GM18499 (cell line): ENCODE results near the gene SIGLEC9.

Source experiments
- ATAC-seq: cut with Tn5 transposase; IDR thresholded peaks from one replicate; pipeline ENCODE4 v1.9.1; 2021; ENCODE audit warnings: moderate number of reproducible peaks; ENCODE audit not compliant: insufficient read depth, unreplicated experiment

SIGLEC9 gene

GRCh38 chr19:51096473-51097165 is 28.1 kb upstream of the SIGLEC9 start:
- no peak for ATAC-seq

DNA sequence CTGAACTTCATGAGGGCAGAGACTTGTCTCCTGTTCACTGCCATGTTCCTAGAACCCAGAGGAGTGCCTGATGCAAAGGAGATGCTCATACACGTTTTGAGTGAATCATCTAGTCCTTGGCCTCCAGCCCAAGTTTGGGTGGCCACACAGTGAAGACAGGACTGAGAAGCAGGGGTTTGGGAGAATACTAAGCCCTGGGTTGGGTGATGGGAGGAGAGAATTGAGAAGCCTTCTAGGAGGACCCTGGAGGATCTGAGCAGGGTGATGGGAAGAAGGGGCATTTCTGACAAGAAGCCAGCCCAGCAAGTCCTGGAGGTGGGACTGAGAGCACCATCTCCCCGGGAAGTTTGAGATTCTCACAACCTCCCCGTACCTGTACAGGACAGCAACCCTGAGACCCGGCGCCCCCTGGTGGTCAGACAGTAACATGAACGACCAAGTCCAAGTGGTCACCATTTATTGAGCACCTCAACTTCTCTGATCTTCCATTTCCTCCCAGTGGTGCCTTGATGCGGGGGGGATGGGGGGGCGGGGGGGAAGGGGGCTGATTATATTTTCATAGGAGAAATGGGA is 27.5 kb upstream of the SIGLEC9 start:
- ATAC-seq = no peak

GRCh38 chr19:51097796-51098195 is 26.9 kb upstream of the SIGLEC9 start:
- no peak for ATAC-seq

DNA sequence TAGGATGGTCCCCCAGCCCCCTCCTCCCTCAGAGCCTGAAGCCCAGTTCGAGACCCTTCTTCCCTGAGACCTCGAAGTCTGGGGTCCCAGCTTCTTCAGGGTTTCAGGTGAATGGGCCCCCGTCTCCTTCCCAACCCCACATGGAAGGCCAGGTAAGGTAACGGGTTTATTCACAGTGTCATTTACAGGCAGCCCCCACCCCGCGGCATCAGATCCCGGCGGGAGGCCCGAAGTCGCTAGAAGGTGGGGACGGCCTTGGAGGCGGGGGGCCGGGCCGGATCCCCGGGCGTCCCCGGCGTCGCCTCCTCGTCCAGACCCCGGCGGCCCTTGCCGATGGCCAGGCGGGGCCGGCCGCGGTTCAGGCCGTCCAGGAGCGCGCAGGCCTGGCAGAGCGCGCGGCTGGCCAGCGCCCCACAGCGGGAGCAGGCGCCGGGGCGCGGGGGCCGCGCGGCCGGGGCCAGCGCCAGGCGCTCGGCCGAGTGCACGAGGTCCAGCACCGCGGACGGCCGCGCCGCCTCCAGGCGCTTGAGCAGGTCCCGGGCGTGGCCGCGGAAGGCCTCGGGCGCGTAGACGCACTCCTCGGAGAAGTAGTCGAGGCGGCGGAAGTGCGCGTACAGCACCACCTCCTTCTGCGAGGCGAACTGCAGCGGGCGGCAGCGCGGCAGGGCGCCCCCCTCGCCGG is 26.2 kb upstream of the SIGLEC9 start:
- ATAC-seq = no peak

DNA sequence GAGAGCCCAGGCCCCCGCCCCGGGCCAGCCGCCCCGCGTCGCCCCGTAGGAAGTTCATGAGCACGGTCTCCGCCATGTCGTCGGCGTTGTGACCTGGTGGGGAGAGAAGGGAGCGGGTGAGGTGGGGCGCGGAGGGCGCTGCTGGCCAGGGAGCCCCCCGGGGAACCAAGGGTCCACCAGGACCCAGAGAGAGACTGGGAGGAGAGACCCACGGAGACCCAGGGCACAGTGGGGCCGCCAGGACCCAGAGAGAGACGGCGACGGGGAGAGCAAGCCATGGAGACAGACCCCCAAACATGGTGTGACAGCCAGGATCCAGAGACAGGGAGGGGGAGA is 25.7 kb upstream of the SIGLEC9 start:
- no peak for ATAC-seq

GRCh38 chr19:51100601-51101000 is 24.1 kb upstream of the SIGLEC9 start:
- no peak for ATAC-seq

DNA sequence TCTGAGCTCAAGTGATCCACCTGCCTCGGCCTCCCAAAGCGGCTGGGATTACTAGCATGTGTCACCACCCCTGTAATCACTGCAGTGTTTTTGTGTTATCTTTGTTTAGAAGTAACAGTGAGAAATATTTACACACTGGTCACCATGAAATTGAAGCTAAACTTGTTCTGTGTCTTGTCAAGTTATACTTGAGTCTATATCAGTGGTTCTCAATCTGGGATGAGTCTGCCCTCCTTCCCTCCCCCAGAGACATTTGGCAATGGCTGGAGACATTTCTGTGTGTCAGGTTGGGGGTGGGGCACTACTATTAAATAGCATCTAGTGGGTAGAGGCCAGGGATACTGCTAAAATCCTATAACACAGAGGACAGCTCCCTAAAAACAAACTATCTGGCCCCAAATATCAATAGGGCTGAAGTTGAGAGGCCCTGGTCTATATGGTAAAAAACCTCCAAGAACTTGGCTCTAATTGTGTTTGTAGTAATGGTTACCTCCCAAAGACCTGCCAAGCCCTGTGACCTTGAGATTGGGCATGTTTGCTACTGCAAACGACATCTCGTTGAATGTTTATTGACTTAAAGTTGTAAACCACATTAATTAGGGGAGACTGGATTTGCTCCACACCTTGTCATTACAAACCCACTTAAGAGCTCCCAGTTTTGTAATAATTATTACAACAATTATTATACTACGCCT is 23.4 kb upstream of the SIGLEC9 start:
- no peak for ATAC-seq

GRCh38 chr19:51102991-51103390 is 21.7 kb upstream of the SIGLEC9 start:
- no peak for ATAC-seq

- ATAC-seq = no peak
Measured at GRCh38 chr19:51103926-51104341, 20.8 kb upstream of the SIGLEC9 start.

DNA sequence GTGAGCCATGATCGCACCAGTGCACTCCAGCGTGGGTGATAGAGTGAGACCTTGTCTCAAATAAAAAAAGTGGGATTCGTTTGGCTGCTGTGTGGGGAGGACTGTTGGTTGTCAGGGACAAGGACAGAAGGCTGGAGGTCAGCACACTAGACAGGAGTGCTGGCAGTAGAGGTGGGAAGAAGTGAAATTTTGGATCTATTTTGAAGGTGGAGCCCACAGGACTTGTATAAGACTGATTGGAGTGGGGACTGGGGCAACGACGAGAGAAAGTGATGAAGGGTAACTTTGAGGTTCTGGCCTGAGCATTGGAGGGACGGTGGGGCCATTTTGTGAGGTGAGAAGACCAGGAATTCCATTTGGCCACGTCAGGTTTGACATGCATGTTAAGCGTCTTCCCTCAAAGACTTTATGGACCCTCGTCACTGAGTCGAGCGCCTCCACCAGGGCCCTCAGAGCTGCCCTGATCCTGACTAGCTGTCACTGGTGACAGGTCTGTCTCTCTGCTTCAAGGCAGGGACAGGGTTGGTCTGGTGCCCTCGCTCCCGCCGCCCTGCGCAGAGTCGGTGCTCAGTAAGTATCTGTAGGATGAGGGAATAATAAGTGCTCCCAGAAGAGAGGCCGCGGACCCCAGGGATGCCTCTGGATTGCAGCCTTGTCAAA is 17.2 kb upstream of the SIGLEC9 start:
- no peak for ATAC-seq

- peak; percentile 88 for ATAC-seq
Measured at GRCh38 chr19:51108066-51108804, 16.5 kb upstream of the SIGLEC9 start, which contains the start of gene CTU1. CTU1 (minus strand) TSS chr19:51108409; CDS start chr19:51104569, 3,840 bp downstream.

DNA sequence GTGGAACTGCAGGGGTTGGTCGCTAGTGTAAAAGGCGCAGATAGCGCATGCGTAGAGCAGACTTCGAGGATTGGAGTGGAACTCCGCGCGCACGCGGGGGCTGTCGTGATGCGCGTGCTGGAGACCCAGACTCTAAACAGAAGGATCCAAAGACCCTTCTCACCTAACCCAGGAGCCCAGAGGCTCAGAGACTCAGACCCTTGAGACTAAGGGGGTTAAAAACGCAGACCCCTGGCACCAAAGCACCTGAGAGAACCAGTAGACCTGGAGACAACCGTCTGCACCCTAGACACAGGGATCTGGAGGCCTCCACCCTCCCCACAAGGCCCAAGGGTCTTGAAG is 15.9 kb upstream of the SIGLEC9 start:
- peak; percentile 14 for ATAC-seq

- no peak for ATAC-seq
Measured at GRCh38 chr19:51110666-51110971, 14.1 kb upstream of the SIGLEC9 start.

- no peak for ATAC-seq
Measured at GRCh38 chr19:51111606-51112005, 13.1 kb upstream of the SIGLEC9 start.

GRCh38 chr19:51114087-51114729 is 10.5 kb upstream of the SIGLEC9 start:
- ATAC-seq = no peak

GRCh38 chr19:51116736-51117286 is 7.9 kb upstream of the SIGLEC9 start:
- no peak for ATAC-seq

GRCh38 chr19:51119101-51119500 is 5.6 kb upstream of the SIGLEC9 start:
- no peak for ATAC-seq

GRCh38 chr19:51119611-51120010 is 5.1 kb upstream of the SIGLEC9 start:
- no peak for ATAC-seq

- ATAC-seq = no peak
Measured at GRCh38 chr19:51120160-51120559, 4.5 kb upstream of the SIGLEC9 start.
